Right forelimb (tissue), 1 donor: ENCODE data around the gene PWWP2B.
"Not testable (repeated sequence)": the region's sequence is repeated elsewhere in the genome, so short reads cannot be mapped to it uniquely, and the experiment has no call there.

Experiments used
- DNase-seq: peaks from one replicate; pipeline ENCODE4 v3.0.0-alpha.2; 2018

PWWP2B gene

GRCh38 chr10:132436096-132436495, 39.1 kb downstream of the PWWP2B start:
- DNase-seq = not testable (repeated sequence)

- DNase-seq = no peak
Measured at GRCh38 chr10:132436861-132437410, 39.9 kb downstream of the PWWP2B start.

GRCh38 chr10:132437541-132437950, 40.5 kb downstream of the PWWP2B start:
- no peak for DNase-seq

GRCh38 chr10:132438091-132439024, 41.4 kb downstream of the PWWP2B start:
- DNase-seq = no peak

- no peak for DNase-seq
Measured at GRCh38 chr10:132439025-132439388, 42.0 kb downstream of the PWWP2B start.

- no peak for DNase-seq
Measured at GRCh38 chr10:132439424-132440163, 42.6 kb downstream of the PWWP2B start.

GRCh38 chr10:132440791-132441565, 44.0 kb downstream of the PWWP2B start:
- no peak for DNase-seq

- no peak for DNase-seq
Measured at GRCh38 chr10:132441818-132442524, 45.0 kb downstream of the PWWP2B start.

- no peak for DNase-seq
Measured at GRCh38 chr10:132442636-132443035, 45.6 kb downstream of the PWWP2B start.

- no peak for DNase-seq
Measured at GRCh38 chr10:132443605-132443982, 46.6 kb downstream of the PWWP2B start.

GRCh38 chr10:132443983-132444876, 47.2 kb downstream of the PWWP2B start:
- no peak for DNase-seq

GRCh38 chr10:132444877-132445351, 47.9 kb downstream of the PWWP2B start:
- no peak for DNase-seq

GRCh38 chr10:132445516-132446194, 48.7 kb downstream of the PWWP2B start:
- no peak for DNase-seq

- no peak for DNase-seq
Measured at GRCh38 chr10:132446195-132446581, 49.2 kb downstream of the PWWP2B start.

GRCh38 chr10:132446661-132447445, 49.9 kb downstream of the PWWP2B start:
- DNase-seq = no peak

- DNase-seq = no peak
Measured at GRCh38 chr10:132447446-132448247, 50.6 kb downstream of the PWWP2B start.

GRCh38 chr10:132448248-132448731, 51.3 kb downstream of the PWWP2B start:
- no peak for DNase-seq

- no peak for DNase-seq
Measured at GRCh38 chr10:132449051-132449810, 52.2 kb downstream of the PWWP2B start.
